ENCODE results near the gene ARSB.

The ARSB gene

GRCh38 chr5:78985116-78985724, at the start of gene ARSB:
ARSB (minus strand) TSS chr5:78985310; CDS start chr5:78985248, 62 bp downstream.
- H3K9ac ChIP-seq (ENCODE audit: low read length) = peak within 1 kb of the TSS; percentile 90
- H3K4me3 ChIP-seq (ENCODE audit: low read length) = peak within 1 kb of the TSS; percentile 87
- H3K9me3 ChIP-seq (ENCODE audit: control insufficient read depth, low read length) = no peaks in the 10 kb centered on the region
- H3K27me3 ChIP-seq (replicated peaks; ENCODE audit: control insufficient read depth, insufficient read depth, low read length) = no peaks in the 10 kb centered on the region
- peaks cover 22% of the 10 kb centered on the region for H3K4me1 ChIP-seq (ENCODE audit: control insufficient read depth, insufficient read depth, low read length)
- H3K36me3 ChIP-seq (ENCODE audit: control insufficient read depth, insufficient read depth, low read length, severe bottlenecking) = no peaks in the 10 kb centered on the region
- DNase-seq (ENCODE audit: low read depth) = peak; percentile 81

GRCh38 chr5:79032782-79033181, 47.7 kb upstream of the ARSB start:
- no peaks in the 10 kb centered on the region for H3K4me1 ChIP-seq (ENCODE audit: control insufficient read depth, insufficient read depth, low read length)
- peaks cover 6% of the 10 kb centered on the region for H3K9me3 ChIP-seq (ENCODE audit: control insufficient read depth, low read length)
- no peaks in the 10 kb centered on the region for H3K36me3 ChIP-seq (ENCODE audit: control insufficient read depth, insufficient read depth, low read length, severe bottlenecking)
- no peak overlapping the region for H3K4me3 ChIP-seq (ENCODE audit: low read length)
- no peaks in the 10 kb centered on the region for H3K27me3 ChIP-seq (replicated peaks; ENCODE audit: control insufficient read depth, insufficient read depth, low read length)
- no peak for DNase-seq (ENCODE audit: low read depth)
- no peak overlapping the region for H3K9ac ChIP-seq (ENCODE audit: low read length)

GRCh38 chr5:79032031-79032695, 47.1 kb upstream of the ARSB start:
- no peak for DNase-seq (ENCODE audit: low read depth)
- Histone ChIP-seq H3K9ac (ENCODE audit: low read length) (no peak overlapping the region), H3K4me1 (ENCODE audit: control insufficient read depth, insufficient read depth, low read length) (no peaks in the 10 kb centered on the region), H3K4me3 (ENCODE audit: low read length) (no peak overlapping the region), H3K27me3 (replicated peaks; ENCODE audit: control insufficient read depth, insufficient read depth, low read length) (no peaks in the 10 kb centered on the region), H3K36me3 (ENCODE audit: control insufficient read depth, insufficient read depth, low read length, severe bottlenecking) (no peaks in the 10 kb centered on the region), H3K9me3 (ENCODE audit: control insufficient read depth, low read length) (peaks cover 5% of the 10 kb centered on the region)

GRCh38 chr5:79031485-79031867, 46.4 kb upstream of the ARSB start:
- Histone ChIP-seq H3K9me3 (ENCODE audit: control insufficient read depth, low read length) (no peaks in the 10 kb centered on the region), H3K9ac (ENCODE audit: low read length) (no peak overlapping the region), H3K4me1 (ENCODE audit: control insufficient read depth, insufficient read depth, low read length) (no peaks in the 10 kb centered on the region), H3K27me3 (replicated peaks; ENCODE audit: control insufficient read depth, insufficient read depth, low read length) (no peaks in the 10 kb centered on the region), H3K4me3 (ENCODE audit: low read length) (no peak overlapping the region), H3K36me3 (ENCODE audit: control insufficient read depth, insufficient read depth, low read length, severe bottlenecking) (no peaks in the 10 kb centered on the region)
- no peak for DNase-seq (ENCODE audit: low read depth)

GRCh38 chr5:79030663-79031484, 45.8 kb upstream of the ARSB start:
- Histone ChIP-seq H3K9ac (ENCODE audit: low read length) (no peak overlapping the region), H3K27me3 (replicated peaks; ENCODE audit: control insufficient read depth, insufficient read depth, low read length) (no peaks in the 10 kb centered on the region), H3K36me3 (ENCODE audit: control insufficient read depth, insufficient read depth, low read length, severe bottlenecking) (no peaks in the 10 kb centered on the region), H3K4me3 (ENCODE audit: low read length) (no peak overlapping the region), H3K4me1 (ENCODE audit: control insufficient read depth, insufficient read depth, low read length) (no peaks in the 10 kb centered on the region), H3K9me3 (ENCODE audit: control insufficient read depth, low read length) (no peaks in the 10 kb centered on the region)
- no peak for DNase-seq (ENCODE audit: low read depth)

- H3K4me3 ChIP-seq (ENCODE audit: low read length) = peak overlapping the region; percentile 75
These were observed 40.0 kb upstream of the ARSB start for GRCh38 chr5:79025054-79025472.

GRCh38 chr5:79023947-79024346, 38.8 kb upstream of the ARSB start:
- Histone ChIP-seq H3K4me3 (ENCODE audit: low read length) (no peak overlapping the region), H3K36me3 (ENCODE audit: control insufficient read depth, insufficient read depth, low read length, severe bottlenecking) (no peaks in the 10 kb centered on the region), H3K27me3 (replicated peaks; ENCODE audit: control insufficient read depth, insufficient read depth, low read length) (no peaks in the 10 kb centered on the region), H3K9me3 (ENCODE audit: control insufficient read depth, low read length) (no peaks in the 10 kb centered on the region), H3K4me1 (ENCODE audit: control insufficient read depth, insufficient read depth, low read length) (peaks cover 24% of the 10 kb centered on the region), H3K9ac (ENCODE audit: low read length) (no peak overlapping the region)
- DNase-seq (ENCODE audit: low read depth) = no peak

More at GRCh38 chr5:79025054-79025472, 40.0 kb upstream of the ARSB start:
- no peaks in the 10 kb centered on the region for H3K27me3 ChIP-seq (replicated peaks; ENCODE audit: control insufficient read depth, insufficient read depth, low read length)
- H3K9ac ChIP-seq (ENCODE audit: low read length) = peak overlapping the region; percentile 70
- no peaks in the 10 kb centered on the region for H3K36me3 ChIP-seq (ENCODE audit: control insufficient read depth, insufficient read depth, low read length, severe bottlenecking)
- peaks cover 24% of the 10 kb centered on the region for H3K4me1 ChIP-seq (ENCODE audit: control insufficient read depth, insufficient read depth, low read length)
- no peaks in the 10 kb centered on the region for H3K9me3 ChIP-seq (ENCODE audit: control insufficient read depth, low read length)
- peak; percentile 88 for DNase-seq (ENCODE audit: low read depth)

GRCh38 chr5:79023348-79023747, 38.2 kb upstream of the ARSB start:
- no peaks in the 10 kb centered on the region for H3K9me3 ChIP-seq (ENCODE audit: control insufficient read depth, low read length)
- H3K36me3 ChIP-seq (ENCODE audit: control insufficient read depth, insufficient read depth, low read length, severe bottlenecking) = no peaks in the 10 kb centered on the region
- H3K27me3 ChIP-seq (replicated peaks; ENCODE audit: control insufficient read depth, insufficient read depth, low read length) = no peaks in the 10 kb centered on the region
- H3K4me3 ChIP-seq (ENCODE audit: low read length) = no peak overlapping the region
- H3K9ac ChIP-seq (ENCODE audit: low read length) = no peak overlapping the region
- H3K4me1 ChIP-seq (ENCODE audit: control insufficient read depth, insufficient read depth, low read length) = peaks cover 24% of the 10 kb centered on the region
- no peak for DNase-seq (ENCODE audit: low read depth)

- Histone ChIP-seq H3K27me3 (replicated peaks; ENCODE audit: control insufficient read depth, insufficient read depth, low read length) (no peaks in the 10 kb centered on the region), H3K4me3 (ENCODE audit: low read length) (no peak overlapping the region), H3K36me3 (ENCODE audit: control insufficient read depth, insufficient read depth, low read length, severe bottlenecking) (no peaks in the 10 kb centered on the region), H3K9ac (ENCODE audit: low read length) (peak overlapping the region; percentile 12), H3K4me1 (ENCODE audit: control insufficient read depth, insufficient read depth, low read length) (peaks cover 24% of the 10 kb centered on the region), H3K9me3 (ENCODE audit: control insufficient read depth, low read length) (no peaks in the 10 kb centered on the region)
- no peak for DNase-seq (ENCODE audit: low read depth)
These were observed 37.7 kb upstream of the ARSB start for GRCh38 chr5:79022771-79023170.

GRCh38 chr5:79021753-79022152, 36.6 kb upstream of the ARSB start:
- Histone ChIP-seq H3K9me3 (ENCODE audit: control insufficient read depth, low read length) (no peaks in the 10 kb centered on the region), H3K9ac (ENCODE audit: low read length) (peak overlapping the region; percentile 50), H3K4me1 (ENCODE audit: control insufficient read depth, insufficient read depth, low read length) (peaks cover 24% of the 10 kb centered on the region), H3K36me3 (ENCODE audit: control insufficient read depth, insufficient read depth, low read length, severe bottlenecking) (no peaks in the 10 kb centered on the region), H3K4me3 (ENCODE audit: low read length) (no peak overlapping the region), H3K27me3 (replicated peaks; ENCODE audit: control insufficient read depth, insufficient read depth, low read length) (no peaks in the 10 kb centered on the region)
- DNase-seq (ENCODE audit: low read depth) = no peak

- H3K27me3 ChIP-seq (replicated peaks; ENCODE audit: control insufficient read depth, insufficient read depth, low read length) = no peaks in the 10 kb centered on the region
- H3K9me3 ChIP-seq (ENCODE audit: control insufficient read depth, low read length) = no peaks in the 10 kb centered on the region
- H3K36me3 ChIP-seq (ENCODE audit: control insufficient read depth, insufficient read depth, low read length, severe bottlenecking) = no peaks in the 10 kb centered on the region
- DNase-seq (ENCODE audit: low read depth) = peak; percentile 83
- peak overlapping the region; percentile 61 for H3K4me3 ChIP-seq (ENCODE audit: low read length)
- peak overlapping the region; percentile 50 for H3K9ac ChIP-seq (ENCODE audit: low read length)
- H3K4me1 ChIP-seq (ENCODE audit: control insufficient read depth, insufficient read depth, low read length) = peaks cover 24% of the 10 kb centered on the region
These were observed 35.9 kb upstream of the ARSB start for GRCh38 chr5:79020861-79021561.
